Activated CD4-positive, alpha-beta T cell treated with anti-CD3 and anti-CD28 coated beads, Interleukin-2, amount 50 U/mL, for 48 hours (primary cell): ENCODE measurements around the gene GNS.
A peak's percentile ranks its signal among the peaks of the same experiment; 100 is the strongest.

Source experiments
- DNase-seq, 2 experiments: peaks; one replicate each; pipeline ENCODE4 v3.0.0-alpha.2; 2020

The GNS gene

GRCh38 chr12:64671681-64672080 lies 87.5 kb downstream of the GNS start:
- DNase-seq = no peak

- peak in 1 of 2 experiments; percentile 39 for DNase-seq
Measured at GRCh38 chr12:64670919-64671639, 88.1 kb downstream of the GNS start.

GRCh38 chr12:64670019-64670418 lies 89.2 kb downstream of the GNS start:
- no peak for DNase-seq

- DNase-seq = peak in 1 of 2 experiments; percentile 40
Measured at GRCh38 chr12:64669270-64669842, 89.8 kb downstream of the GNS start.

- DNase-seq = no peak
Measured at GRCh38 chr12:64667793-64668192, 91.4 kb downstream of the GNS start.

- DNase-seq = no peak
Measured at GRCh38 chr12:64666054-64666914, 92.9 kb downstream of the GNS start.

GRCh38 chr12:64665514-64665913 lies 93.7 kb downstream of the GNS start:
- DNase-seq = no peak
